MM.1S (cell line): ENCODE results near the gene RTKN.

Source experiments
- DNase-seq: peaks from one replicate; pipeline ENCODE4 v3.0.0-alpha.2; 2015
- H2AFZ ChIP-seq: fragments of 300-600 bp; sonication (generic); 2 replicates; pipeline ENCODE4 v1.6.0; 2016; ENCODE audit warnings: antibody characterized with exemption, low read length
- H3F3A ChIP-seq: fragments of 300-600 bp; sonication (generic); 2 replicates; pipeline ENCODE4 v1.6.1; 2016; ENCODE audit warnings: mild to moderate bottlenecking, antibody characterized with exemption, low read length, moderate library complexity, mixed read lengths; ENCODE audit not compliant: insufficient read depth
- H3K27ac ChIP-seq: fragments of 300-600 bp; sonication (generic); 2 replicates; pipeline ENCODE4 v1.5.1; 2016; ENCODE audit warnings: mild to moderate bottlenecking, low read length
- H3K27me3 ChIP-seq: fragments of 300-600 bp; sonication (generic); replicated peaks from 2 replicates; pipeline ENCODE4 v1.6.0; 2016; ENCODE audit warnings: low read length; ENCODE audit not compliant: insufficient read depth
- H3K36me3 ChIP-seq: fragments of 300-600 bp; sonication (generic); replicated peaks from 2 replicates; pipeline ENCODE4 v1.6.1; 2016; ENCODE audit warnings: mild to moderate bottlenecking, low read length, mixed read lengths; ENCODE audit not compliant: insufficient read depth
- H3K4me1 ChIP-seq: fragments of 300-600 bp; sonication (generic); 2 replicates; pipeline ENCODE4 v1.6.1; 2016; ENCODE audit warnings: low read length, mixed read lengths
- H3K4me2 ChIP-seq: fragments of 300-600 bp; sonication (generic); 2 replicates; pipeline ENCODE4 v1.6.0; 2016; ENCODE audit warnings: low read depth, low read length
- H3K4me3 ChIP-seq: fragments of 300-600 bp; sonication (generic); 2 replicates; pipeline ENCODE4 v1.5.1; 2016; ENCODE audit warnings: low read length, mixed read lengths
- H3K79me2 ChIP-seq: fragments of 300-600 bp; sonication (generic); 2 replicates; pipeline ENCODE4 v1.6.1; 2016; ENCODE audit warnings: mixed run types, low read length, mixed read lengths
- H3K9ac ChIP-seq: fragments of 300-600 bp; sonication (generic); 2 replicates; pipeline ENCODE4 v1.6.1; 2016; ENCODE audit warnings: low read length, mixed read lengths
- H3K9me2 ChIP-seq: fragments of 300-600 bp; sonication (generic); replicated peaks from 2 replicates; pipeline ENCODE4 v1.6.1; 2016; ENCODE audit warnings: mild to moderate bottlenecking, low read length, mixed read lengths; ENCODE audit not compliant: insufficient read depth
- H3K9me3 ChIP-seq: fragments of 300-600 bp; sonication (generic); replicated peaks from 2 replicates; pipeline ENCODE4 v1.6.1; 2016; ENCODE audit warnings: mild to moderate bottlenecking, low read length, mixed read lengths; ENCODE audit not compliant: insufficient read depth
- H4K20me1 ChIP-seq: fragments of 300-600 bp; sonication (generic); 2 replicates; pipeline ENCODE4 v1.6.1; 2016; ENCODE audit warnings: mild to moderate bottlenecking, low read length, moderate library complexity, mixed read lengths; ENCODE audit not compliant: insufficient read depth
- CTCF ChIP-seq: fragments of 300-600 bp; sonication (generic); IDR thresholded peaks from 2 replicates; pipeline ENCODE4 v1.5.1; 2016; ENCODE audit warnings: antibody characterized with exemption, low read length, mixed read lengths
- EZH2 ChIP-seq: fragments of 300-600 bp; sonication (generic); optimal IDR thresholded peaks from 2 replicates; pipeline ENCODE3; 2017; ENCODE audit warnings: low read depth, mild to moderate bottlenecking, antibody characterized with exemption, low read length, mixed read lengths
- EZH2phosphoT487 ChIP-seq: fragments of 300-600 bp; sonication (generic); IDR thresholded peaks from 2 replicates; pipeline ENCODE4 v1.6.1; 2018; ENCODE audit warnings: antibody characterized with exemption, low read length

Gene RTKN

GRCh38 chr2:74436111-74436805, 5.5 kb downstream of the RTKN start:
- peaks cover 6% of the 10 kb centered on the region for H3K27me3 ChIP-seq
- H3K4me3 ChIP-seq = no peak overlapping the region
- H3K36me3 ChIP-seq = no peaks in the 10 kb centered on the region
- H4K20me1 ChIP-seq = no peaks in the 10 kb centered on the region
- no peak overlapping the region for H2AFZ ChIP-seq
- no peaks in the 10 kb centered on the region for H3F3A ChIP-seq
- H3K4me1 ChIP-seq = peaks cover 5% of the 10 kb centered on the region
- no peak overlapping the region for H3K27ac ChIP-seq
- DNase-seq = no peak
- H3K9me3 ChIP-seq = no peaks in the 10 kb centered on the region
- no peaks in the 10 kb centered on the region for H3K79me2 ChIP-seq
- H3K4me2 ChIP-seq = no peak overlapping the region
- H3K9ac ChIP-seq = no peak overlapping the region
- H3K9me2 ChIP-seq = no peaks in the 10 kb centered on the region
- no peak for TF ChIP-seq EZH2phosphoT487
- no peak for TF ChIP-seq CTCF
- TF ChIP-seq EZH2 = no peak

- no peaks in the 10 kb centered on the region for H4K20me1 ChIP-seq
- no peaks in the 10 kb centered on the region for H3K9me3 ChIP-seq
- no peak overlapping the region for H3K4me3 ChIP-seq
- H3K79me2 ChIP-seq = no peaks in the 10 kb centered on the region
- H3K36me3 ChIP-seq = no peaks in the 10 kb centered on the region
- no peaks in the 10 kb centered on the region for H3K9me2 ChIP-seq
- H3K27me3 ChIP-seq = no peaks in the 10 kb centered on the region
- H3K9ac ChIP-seq = no peak overlapping the region
- TF ChIP-seq CTCF (no peak), EZH2 (no peak), EZH2phosphoT487 (no peak)
- no peak for DNase-seq
- H2AFZ ChIP-seq = no peak overlapping the region
- no peaks in the 10 kb centered on the region for H3F3A ChIP-seq
- no peak overlapping the region for H3K4me2 ChIP-seq
- H3K4me1 ChIP-seq = no peaks in the 10 kb centered on the region
- H3K27ac ChIP-seq = no peak overlapping the region
Observed at GRCh38 chr2:74430502-74430901, 11.2 kb downstream of the RTKN start.

- Histone ChIP-seq H3K4me1 (no peaks in the 10 kb centered on the region), H3K27ac (no peak overlapping the region), H3K9ac (no peak overlapping the region), H3K27me3 (no peaks in the 10 kb centered on the region), H2AFZ (no peak overlapping the region), H3F3A (no peaks in the 10 kb centered on the region), H3K36me3 (no peaks in the 10 kb centered on the region), H3K79me2 (no peaks in the 10 kb centered on the region), H3K9me3 (no peaks in the 10 kb centered on the region), H3K4me2 (no peak overlapping the region), H4K20me1 (no peaks in the 10 kb centered on the region), H3K9me2 (no peaks in the 10 kb centered on the region), H3K4me3 (no peak overlapping the region)
- DNase-seq = no peak
- TF ChIP-seq EZH2phosphoT487 (no peak), EZH2 (no peak), CTCF (no peak)
Observed at GRCh38 chr2:74429487-74430451, 12.0 kb downstream of the RTKN start.
